GM21825 (cell line): ENCODE measurements around the gene SMCO3.
"Not testable (repeated sequence)": the region's sequence is repeated elsewhere in the genome, so short reads cannot be mapped to it uniquely, and the experiment has no call there.

Experiments
- ATAC-seq: cut with Tn5 transposase; IDR thresholded peaks from one replicate; pipeline ENCODE4 v1.9.1; 2021; ENCODE audit warnings: mild to moderate bottlenecking, moderate library complexity; ENCODE audit not compliant: unreplicated experiment

SMCO3 gene

DNA sequence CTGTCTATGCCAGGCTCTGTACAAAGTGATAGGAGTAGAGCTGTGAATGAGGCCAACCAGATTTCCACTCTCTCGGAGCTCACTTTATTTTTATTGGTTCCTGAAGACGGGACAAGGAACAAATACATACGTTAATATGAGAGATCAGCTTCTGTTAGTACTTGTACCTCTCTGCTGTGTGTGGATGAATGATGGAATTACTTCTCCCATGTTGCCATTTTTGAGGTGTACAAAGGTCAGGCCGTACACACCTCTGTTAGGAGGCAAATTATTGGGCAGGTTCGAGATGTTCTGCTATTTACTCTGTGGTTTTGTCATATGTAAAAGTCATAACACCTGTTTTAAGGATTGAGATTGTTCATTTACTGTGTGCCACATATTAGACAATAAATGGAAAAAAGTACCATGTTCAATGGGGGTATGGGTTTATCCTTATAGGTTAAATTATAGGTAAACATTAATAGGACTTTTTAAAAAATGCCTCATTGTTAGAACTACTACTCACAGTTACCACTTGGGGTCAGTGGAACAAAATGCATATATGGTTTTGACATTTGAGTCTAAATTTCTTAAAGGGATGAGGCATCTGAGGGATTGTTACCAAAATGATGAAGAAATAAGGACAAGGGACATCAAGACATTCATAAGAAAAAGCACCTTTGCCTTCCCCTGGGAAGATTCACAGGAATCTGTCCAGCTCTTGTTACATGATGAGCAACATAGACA, 37.6 kb downstream of the SMCO3 start:
- ATAC-seq, result no peak

DNA sequence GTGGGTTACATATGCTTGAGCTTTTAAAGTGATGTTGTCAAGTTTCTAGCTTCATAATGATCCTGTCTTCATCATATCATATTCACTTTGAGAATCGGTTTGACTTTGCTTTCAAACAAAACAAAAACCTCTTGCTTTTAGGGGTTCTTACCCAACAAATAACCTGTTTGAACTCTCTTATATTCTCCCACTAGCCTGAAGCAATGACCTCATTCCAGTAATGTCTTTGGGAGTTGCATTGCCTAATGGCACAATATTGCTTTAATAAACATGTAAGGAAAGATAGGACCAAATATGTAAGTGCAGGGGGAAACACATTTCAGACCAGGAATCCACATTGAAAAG, 38.4 kb downstream of the SMCO3 start:
- no peak for ATAC-seq

DNA sequence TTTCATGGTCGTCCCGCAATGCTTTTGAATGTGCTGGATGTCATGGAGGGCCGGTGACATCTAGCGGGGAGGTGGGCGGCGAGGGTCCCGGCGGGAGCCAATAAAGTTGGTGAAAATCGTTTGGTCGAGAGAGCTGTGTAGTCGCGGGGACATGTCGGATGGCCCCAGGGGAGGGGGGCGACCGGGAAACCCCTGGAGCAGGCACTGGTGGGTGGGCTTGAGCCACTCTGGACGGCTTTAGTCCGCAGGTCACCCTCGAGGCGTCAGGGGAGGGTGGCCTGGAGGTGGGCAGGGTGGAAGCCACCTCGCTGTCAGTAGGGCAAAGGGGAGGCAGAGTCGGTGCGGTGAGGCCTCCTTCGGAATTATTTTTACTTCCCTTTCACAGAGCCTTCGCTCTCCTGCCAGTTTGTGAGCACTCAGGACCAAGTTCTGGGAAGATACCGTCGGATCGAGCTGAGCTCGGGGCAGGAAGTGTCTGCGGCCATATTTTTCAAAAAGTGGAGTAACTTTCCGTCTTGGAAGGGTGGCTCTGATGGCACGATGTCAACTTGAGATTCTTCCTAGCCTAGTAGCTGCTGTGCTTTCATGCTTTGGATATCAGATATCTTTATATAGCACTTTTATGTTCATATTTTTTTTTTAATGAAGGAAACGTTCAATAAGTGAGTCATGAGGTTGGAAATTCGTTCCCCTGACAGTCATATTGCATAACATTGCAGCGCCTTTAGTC, 38.9 kb downstream of the SMCO3 start:
- ATAC-seq, result no peak

DNA sequence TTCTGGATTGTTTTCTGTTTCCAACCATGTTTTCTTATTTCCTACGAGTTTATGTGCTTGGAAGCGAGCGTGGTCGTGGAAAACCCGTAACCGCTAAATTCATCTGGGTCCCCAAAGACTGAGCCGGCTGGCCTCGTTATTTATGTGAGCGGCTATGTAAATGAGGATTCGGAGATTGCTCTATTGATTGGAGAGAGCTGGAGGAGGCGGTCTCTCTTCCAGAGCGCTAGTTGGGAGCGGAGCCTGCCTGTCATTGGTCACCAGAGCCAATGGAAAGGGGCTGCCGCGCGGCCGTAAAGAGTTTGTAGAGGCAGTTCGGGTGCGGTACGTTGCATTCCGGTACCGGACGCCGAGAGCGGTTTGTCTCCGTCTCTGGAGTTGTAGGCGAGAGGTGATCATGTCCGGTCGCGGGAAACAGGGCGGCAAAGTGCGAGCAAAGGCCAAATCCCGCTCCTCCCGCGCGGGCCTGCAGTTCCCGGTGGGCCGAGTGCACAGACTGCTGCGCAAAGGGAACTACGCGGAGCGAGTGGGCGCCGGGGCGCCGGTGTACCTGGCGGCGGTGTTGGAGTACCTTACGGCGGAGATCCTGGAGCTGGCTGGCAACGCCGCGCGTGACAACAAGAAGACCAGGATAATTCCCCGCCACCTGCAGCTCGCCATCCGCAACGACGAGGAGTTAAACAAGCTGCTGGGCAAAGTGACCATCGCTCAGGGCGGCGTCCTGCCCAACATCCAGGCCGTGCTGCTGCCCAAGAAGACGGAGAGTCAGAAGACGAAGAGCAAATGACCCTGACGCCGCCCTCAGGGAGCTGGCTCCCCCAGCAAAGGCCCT, 39.7 kb downstream of the SMCO3 start:
- ATAC-seq, result peak; percentile 61

DNA sequence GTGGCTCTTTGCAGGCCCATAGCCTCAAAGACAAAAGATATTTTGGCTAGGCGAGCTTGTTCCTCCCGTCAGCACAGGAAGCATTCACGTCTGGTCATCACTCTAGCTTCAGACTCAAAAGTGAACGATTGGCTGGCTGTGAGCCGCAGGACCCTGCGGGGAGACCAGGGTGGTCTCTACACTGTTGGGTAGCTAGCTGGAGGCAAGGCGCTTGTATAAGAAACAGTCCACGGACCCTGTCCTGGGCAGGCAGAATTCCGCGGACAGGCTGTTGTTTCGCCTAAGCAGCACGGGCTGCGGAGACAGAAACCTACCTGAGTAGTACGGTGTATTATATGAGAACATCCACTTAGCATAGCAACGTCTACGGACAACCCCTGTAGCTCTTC, 40.3 kb downstream of the SMCO3 start:
- peak; percentile 6 for ATAC-seq

DNA sequence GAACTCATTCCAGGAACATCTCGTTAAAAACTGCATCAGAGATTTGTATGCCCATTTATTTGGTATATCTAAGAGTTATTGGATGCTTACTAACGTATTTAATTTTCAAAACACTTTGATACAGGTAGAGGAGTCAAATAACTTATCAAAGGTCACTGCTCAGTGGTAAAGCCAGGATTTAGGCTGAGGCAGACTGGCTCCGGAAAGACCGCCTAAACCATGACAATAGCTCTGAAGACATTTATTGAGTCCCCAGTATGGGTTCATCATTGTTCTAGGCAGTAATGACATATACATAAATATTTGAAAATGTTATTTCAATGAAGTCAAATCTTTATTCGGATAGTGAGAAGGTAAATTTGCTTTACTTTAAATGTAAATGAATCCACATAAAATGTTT, 41.0 kb downstream of the SMCO3 start:
- ATAC-seq, result no peak

DNA sequence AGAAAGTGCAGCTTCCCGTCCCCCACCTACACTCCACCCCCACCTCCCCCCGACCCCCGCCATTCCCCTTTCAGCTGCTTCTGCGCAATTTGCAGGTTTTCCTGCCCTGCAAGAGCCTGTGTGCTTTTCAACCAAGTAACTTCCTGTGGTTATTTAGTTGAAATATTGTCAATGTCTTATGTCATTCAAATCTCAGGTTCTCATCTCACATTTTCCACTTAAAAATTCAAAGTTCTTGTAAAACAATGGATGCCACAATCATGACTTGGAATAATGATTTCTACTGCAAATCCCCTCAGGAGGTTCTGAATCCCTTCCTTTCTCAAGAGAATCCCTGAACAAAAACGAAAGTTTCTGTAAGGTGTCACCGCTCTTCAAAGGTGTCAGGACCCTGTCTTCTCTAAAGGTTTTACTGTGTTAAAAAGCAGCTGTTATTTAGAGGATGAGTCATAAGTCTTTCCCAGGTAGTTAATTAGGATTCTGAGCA, 42.3 kb downstream of the SMCO3 start:
- ATAC-seq, result no peak

DNA sequence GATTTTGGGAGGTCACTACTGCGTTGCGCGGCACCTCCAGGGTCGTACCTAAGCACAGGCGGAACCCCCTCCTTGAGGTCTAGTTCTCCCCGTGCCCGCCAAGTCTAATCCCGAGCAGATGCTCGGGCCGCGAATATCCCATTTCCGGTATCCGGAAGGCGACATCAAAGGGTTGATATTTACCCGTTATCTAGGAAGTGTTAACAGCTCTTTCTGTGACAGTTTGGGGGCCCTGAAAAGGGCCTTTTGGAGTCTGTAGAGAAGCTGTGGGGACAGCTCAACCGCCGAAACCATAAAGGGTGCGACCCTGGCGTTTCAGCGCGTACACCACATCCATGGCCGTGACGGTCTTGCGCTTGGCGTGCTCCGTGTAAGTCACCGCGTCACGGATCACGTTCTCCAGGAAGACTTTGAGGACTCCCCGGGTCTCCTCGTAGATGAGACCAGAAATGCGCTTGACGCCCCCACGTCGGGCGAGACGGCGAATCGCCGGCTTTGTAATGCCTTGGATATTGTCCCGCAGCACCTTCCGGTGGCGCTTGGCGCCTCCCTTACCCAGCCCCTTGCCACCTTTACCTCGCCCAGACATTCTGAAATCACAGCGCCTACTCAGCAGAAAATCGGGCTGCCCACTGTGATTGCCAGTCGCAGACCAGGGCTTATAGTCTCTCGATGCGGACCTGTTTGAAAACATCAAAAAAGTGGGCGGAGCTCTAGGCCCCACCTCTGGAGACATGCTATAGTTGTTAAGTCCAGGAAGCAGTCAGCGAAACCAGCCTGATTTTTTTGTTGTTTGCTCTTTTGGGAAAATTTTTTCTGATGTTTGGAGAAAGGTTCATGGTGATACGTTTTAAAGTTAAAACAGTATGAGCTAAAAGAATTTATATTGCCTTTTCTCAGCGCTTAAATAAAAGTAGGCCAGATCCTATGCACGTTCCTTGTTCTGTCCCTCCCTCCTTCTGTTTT, 43.2 kb downstream of the SMCO3 start:
- peak; percentile 29 for ATAC-seq

DNA sequence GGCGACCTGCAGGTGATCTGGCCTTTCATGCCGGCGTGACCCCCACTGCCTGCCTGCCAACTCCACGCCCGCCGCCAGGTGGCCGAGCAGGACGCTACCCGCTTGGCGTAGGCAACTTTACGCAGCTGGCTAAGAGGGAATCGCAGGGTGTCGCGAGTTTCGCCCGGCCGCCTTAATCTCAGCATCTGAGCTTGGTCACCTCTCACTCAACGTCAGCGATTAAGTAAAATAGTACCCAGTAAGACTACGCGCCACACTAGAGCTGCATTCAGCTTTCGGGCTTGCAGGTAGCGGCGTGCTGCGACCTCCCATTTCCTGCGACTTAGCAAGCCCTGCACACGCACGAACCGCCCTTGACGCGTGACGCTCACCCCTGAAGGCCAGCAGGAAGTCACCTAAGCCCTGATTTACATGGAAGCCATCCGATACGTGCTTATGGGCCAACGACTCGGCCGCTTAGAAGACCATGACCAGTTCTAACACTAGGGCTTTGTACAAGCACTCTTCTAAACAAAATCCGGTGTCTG, 44.0 kb downstream of the SMCO3 start:
- peak; percentile 34 for ATAC-seq

DNA sequence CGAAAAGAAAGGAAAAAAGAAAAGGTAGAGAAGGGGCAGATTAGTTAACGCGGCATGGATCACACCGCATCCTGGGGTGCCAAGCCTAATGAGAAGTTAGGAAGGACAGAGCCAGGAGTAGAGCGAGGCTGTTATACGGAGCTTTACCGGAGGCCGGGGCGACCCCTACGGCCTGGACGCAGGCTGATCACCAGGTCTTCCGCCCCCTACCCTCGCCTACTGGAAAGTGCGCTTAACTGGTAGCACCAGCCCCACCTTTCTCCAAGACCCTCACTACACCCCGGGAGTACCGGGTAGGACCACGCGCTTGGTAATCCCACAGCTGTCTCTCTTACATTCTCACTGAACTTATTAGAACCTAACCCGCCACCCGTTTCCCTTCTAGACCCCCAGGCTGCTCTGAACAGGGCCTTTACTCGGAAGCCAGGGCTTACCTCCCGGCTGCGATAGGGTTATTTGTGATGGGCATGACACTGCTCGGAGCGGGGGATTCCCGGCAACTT, 44.5 kb downstream of the SMCO3 start:
- no peak for ATAC-seq

DNA sequence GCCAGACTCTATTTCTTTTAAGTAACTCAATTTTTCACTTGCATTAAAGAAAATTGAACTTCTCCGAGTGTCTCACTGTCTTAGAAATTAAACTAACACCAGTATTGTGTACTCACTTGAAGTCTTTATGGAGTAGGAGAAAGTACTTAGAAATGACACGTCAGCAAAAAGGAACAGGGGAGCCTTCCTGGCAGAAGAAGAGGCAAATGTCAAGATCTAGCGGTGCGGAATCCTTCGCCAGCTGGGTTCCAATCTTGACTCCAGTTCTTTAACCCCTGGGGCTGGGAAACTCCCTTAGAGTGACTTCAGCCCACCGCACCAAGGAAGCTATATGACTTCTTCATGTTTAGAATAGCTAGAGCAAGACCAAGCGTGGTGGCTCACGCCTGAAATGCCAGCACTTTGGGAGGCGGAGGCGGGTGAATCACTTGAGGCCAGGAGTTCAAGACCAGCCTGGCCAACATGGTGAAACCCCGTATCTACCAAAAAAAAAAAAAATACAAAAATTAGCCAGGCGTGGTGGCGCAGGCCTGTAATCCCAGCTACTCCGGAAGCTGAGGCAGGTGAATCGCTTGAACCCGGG, 45.1 kb downstream of the SMCO3 start:
- no peak for ATAC-seq

DNA sequence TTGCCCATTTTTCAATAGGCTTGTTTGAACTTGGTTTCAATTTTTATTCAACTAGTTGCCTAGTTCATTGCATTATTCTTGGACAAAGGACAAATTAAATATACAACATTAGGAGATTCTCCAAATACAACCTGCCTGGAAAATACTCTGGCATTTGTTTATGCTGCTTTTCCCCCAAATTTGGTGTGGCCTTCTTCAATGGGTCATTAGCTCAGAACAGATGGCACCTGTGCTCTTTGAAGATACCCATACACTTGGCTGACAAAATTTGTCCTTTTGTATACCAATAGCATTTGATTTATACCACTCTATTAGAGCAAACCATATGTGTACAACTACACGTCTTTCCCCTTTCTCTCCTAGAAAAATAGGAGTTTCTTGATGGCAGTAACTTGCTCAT, 46.4 kb downstream of the SMCO3 start:
- ATAC-seq, result no peak

DNA sequence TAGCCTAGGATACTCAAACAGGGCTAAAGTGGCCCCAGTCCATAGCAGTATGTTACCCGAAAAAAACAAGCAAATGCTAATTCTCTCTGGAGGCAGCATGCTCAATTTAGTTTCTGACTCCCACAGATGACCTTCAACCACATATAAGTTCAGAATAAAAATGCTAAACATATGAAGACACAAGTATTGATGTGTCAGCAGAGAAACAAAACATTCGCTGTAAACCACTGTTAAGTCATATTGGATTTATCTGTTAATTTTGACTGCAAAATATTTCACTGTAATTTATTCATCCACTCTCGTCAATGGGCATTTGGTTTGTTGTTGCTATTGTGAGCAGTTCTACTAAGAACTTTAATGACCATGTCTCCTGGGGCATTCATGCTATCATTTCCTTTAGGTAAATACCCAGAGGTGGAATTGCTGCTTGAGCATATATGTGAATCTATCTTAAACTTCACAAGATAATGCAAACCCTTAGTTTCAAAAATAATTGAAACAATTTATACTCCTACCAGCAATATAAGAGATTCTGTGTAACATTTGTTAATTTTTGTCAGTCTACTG, 47.2 kb downstream of the SMCO3 start:
- ATAC-seq, result no peak

DNA sequence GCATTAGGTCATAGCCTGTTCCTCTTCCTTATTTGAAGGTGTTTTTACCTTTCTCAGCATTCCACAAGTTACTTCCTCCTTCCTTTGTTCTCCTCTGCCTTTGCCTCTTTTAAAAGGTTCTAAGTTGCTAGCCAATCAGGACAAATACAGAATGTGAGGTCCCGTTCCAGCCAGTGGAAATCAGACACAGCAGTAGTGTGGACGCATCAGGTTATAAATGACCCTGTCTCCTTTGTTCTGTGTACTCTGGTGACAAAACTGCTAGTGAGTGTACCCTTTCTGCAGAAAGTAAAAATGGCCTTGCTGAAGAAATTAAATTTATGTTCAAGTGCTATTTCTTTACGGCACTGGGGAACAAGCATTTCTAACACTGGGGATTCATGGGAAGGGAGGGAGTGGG, 48.0 kb downstream of the SMCO3 start:
- not testable (repeated sequence) for ATAC-seq

DNA sequence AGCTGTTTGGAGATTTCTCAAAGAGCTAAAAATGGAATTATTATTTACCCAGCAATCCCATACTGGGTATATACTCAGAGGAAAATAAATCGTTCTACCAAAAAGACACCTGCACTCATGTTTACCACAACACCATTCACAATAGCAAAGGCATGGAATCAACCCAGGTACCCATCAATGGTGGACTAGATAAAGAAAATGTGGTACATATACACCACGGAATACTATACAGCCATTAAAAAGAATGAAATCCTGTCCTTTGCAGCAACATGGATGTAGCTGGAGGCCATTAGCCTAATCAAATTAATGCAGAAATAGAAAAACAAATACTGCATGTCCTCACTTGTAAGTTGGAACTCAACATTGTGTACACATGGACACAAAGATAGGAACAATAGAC, 48.6 kb downstream of the SMCO3 start:
- ATAC-seq, result no peak

DNA sequence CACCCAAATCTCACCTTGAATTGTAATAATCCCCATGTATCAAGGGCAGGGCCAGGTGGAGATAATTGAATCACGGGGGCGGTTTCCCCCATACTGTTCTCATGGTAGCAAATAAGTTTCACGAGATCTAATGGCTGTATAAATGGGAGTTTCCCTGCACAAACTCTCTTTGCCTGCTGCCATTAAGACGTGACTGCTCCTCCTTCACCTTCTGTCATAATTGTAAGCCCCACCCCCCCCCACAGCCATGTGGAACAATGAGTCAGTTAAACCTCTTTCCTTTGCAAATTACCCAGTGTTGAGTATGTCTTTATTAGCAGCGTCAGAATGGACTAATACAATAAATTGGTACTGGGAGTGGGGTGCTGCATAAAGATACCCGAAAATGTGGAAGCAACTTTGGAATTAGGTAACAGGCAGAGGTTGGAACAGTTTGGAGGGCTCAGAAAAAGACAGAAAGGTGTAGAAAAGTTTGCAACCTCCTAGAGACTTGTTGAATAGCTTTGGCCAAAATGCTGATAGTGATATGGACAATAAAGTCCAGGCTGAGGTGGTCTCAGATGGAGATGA, 54.2 kb downstream of the SMCO3 start:
- not testable (repeated sequence) for ATAC-seq

DNA sequence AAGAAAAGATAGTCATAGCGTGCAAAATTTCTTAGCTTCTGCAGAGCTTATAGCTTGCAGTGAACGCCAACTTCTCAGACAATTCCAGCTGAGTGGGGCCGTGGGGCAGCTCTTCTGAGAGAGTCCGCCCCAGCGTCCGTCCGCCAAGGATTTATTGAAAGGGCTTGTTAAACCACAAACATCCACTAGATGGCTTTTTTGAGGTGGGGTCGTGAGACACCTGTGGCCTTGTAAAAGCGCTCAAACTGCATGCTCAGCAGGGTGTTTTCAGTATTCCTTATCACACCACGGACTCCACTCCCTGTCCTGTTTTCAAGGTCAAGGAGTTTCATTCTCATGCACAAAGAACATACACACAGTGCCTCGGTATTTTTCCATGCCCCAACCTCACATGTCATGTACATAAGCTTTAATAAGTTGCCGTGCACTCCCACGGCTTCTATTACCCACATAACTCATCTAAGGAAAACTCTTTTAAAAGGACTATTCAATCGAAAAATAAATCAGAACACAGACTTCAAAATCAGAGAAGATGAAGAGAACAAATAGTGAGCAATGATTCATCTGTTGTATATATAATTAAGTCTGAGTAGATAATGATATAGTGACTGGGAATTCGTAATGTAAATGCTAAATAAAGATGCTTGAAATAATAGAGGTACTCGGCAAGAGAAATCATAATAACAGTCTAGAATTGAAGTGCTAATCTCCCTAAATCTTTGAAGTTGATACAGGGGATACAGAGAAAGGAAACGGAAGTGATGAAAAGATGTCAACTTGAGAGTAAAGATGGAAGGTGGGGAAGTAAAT, 57.4 kb downstream of the SMCO3 start:
- no peak for ATAC-seq
